ENCODE measurements around the gene MAPK11. TPM values are rescaled to one million over a fixed set of nuclear protein-coding genes. Genes with fewer than 3 reads are reported as not detected.

The MAPK11 gene
- total and polyA plus RNA-seq, 2 donors (not counting 1 experiment from before 2014, with no cell fraction given), result 8.1 to 9.9 TPM

GRCh38 chr22:50308986-50309600 is 38.9 kb upstream of the MAPK11 start:
- DNase-seq (no peak), ATAC-seq (ENCODE audit: low read depth) (no peak)
- H3K4me2 ChIP-seq (replicated peaks; ENCODE audit: low read depth, low read length, poor library complexity, severe bottlenecking), result peak overlapping the region; percentile 48
- H3K27ac Mint-ChIP-seq, result peak overlapping the region; percentile 87
- peaks cover 31% of the 10 kb centered on the region for H3K4me1 Mint-ChIP-seq
- H3K79me2 ChIP-seq (ENCODE audit: control insufficient read depth, insufficient read depth, low read length), result no peaks in the 10 kb centered on the region
- peaks cover 5% of the 10 kb centered on the region for H3K27me3 Mint-ChIP-seq
- ChIA-PET CTCF (interaction anchor here (1.2 kb wide), 1 partner anchor 15 kb away, joined by 4 read pairs; no protein-coding TSS in a partner anchor), POLR2A (interaction anchor here (0.7 kb wide), 1 partner anchor 466 kb away, joined by 5 read pairs; no protein-coding TSS in a partner anchor)
- no peaks in the 10 kb centered on the region for H4K20me1 ChIP-seq (ENCODE audit: control insufficient read depth, insufficient read depth, low read length, poor library complexity, severe bottlenecking)
- H3K9ac ChIP-seq (ENCODE audit: low read length), result no peak overlapping the region
- H2AFZ ChIP-seq (ENCODE audit: insufficient read depth, low read depth, low read length, poor library complexity, severe bottlenecking), result no peak overlapping the region
- H3K9me3 Mint-ChIP-seq (ENCODE audit: insufficient read depth), result no peaks in the 10 kb centered on the region
- no peak overlapping the region for H3K27ac ChIP-seq (ENCODE audit: low read length in 2 of 2)
- 42% methylated on average over 7 of the region's 9 CpGs for WGBS (ENCODE audit: insufficient coverage)
- no peak overlapping the region for H3K4me3 ChIP-seq (ENCODE audit: control extremely low read depth in 1 of 5, extremely low read depth in 1 of 5, insufficient read depth in 1 of 5, low read depth in 2 of 5, low read length in 4 of 5)
- TF ChIP-seq CTCF (IDR thresholded peaks at IDR 0.05), result no peak
- no peak for TF ChIP-seq EZH2 (IDR thresholded peaks at IDR 0.05; ENCODE audit: borderline replicate concordance, insufficient read depth, low read depth, low read length, poor library complexity, severe bottlenecking)
- peaks cover 0 to 6% (median 0%) of the 10 kb centered on the region in 3 donors for H3K9me3 ChIP-seq (ENCODE audit: control extremely low read depth in 1 of 3, control insufficient read depth in 2 of 3, insufficient read depth in 1 of 3, low read length in 2 of 3)
- H3K27me3 ChIP-seq (replicated peaks in 1 of 4; ENCODE audit: control extremely low read depth in 1 of 4, control insufficient read depth in 3 of 4, insufficient read depth in 4 of 4, low read length in 3 of 4), result peaks cover 0 to 28% (median 7%) of the 10 kb centered on the region in 4 experiments
- no peaks in the 10 kb centered on the region for H3K36me3 ChIP-seq (replicated peaks in 1 of 2; ENCODE audit: control extremely low read depth in 1 of 2, control insufficient read depth in 1 of 2, extremely low read depth in 1 of 2, insufficient read depth in 2 of 2, low read length in 1 of 2)
- H3K4me3 Mint-ChIP-seq, result peak overlapping the region; percentile 78
- H3K4me1 ChIP-seq (ENCODE audit: control insufficient read depth in 2 of 2, insufficient read depth in 2 of 2, low read length in 2 of 2), result peaks cover 53 to 70% of the 10 kb centered on the region in 2 donors
- intact Hi-C loops (cut with micrococcal nuclease), result no loop called here

- 23% methylated on average over 5 of the region's 7 CpGs for WGBS (ENCODE audit: insufficient coverage)
- no peak overlapping the region for H3K9ac ChIP-seq (ENCODE audit: low read length)
- H2AFZ ChIP-seq (ENCODE audit: insufficient read depth, low read depth, low read length, poor library complexity, severe bottlenecking), result no peak overlapping the region
- ATAC-seq (ENCODE audit: low read depth) (no peak), DNase-seq (no peak)
- no peak for TF ChIP-seq CTCF (IDR thresholded peaks at IDR 0.05)
- TF ChIP-seq EZH2 (IDR thresholded peaks at IDR 0.05; ENCODE audit: borderline replicate concordance, insufficient read depth, low read depth, low read length, poor library complexity, severe bottlenecking), result no peak
- Mint-ChIP-seq H3K4me1 (peaks cover 31% of the 10 kb centered on the region), H3K27me3 (peaks cover 5% of the 10 kb centered on the region), H3K9me3 (ENCODE audit: insufficient read depth) (no peaks in the 10 kb centered on the region), H3K27ac (peak overlapping the region; percentile 87), H3K4me3 (peak overlapping the region; percentile 78)
- POLR2A ChIA-PET, result no interaction called here
- H3K4me1 ChIP-seq (ENCODE audit: control insufficient read depth in 2 of 2, insufficient read depth in 2 of 2, low read length in 2 of 2), result peaks cover 53 to 70% of the 10 kb centered on the region in 2 donors
- no peaks in the 10 kb centered on the region for H3K36me3 ChIP-seq (replicated peaks in 1 of 2; ENCODE audit: control extremely low read depth in 1 of 2, control insufficient read depth in 1 of 2, extremely low read depth in 1 of 2, insufficient read depth in 2 of 2, low read length in 1 of 2)
- CTCF ChIA-PET, result no interaction called here
- H3K27me3 ChIP-seq (replicated peaks in 1 of 4; ENCODE audit: control extremely low read depth in 1 of 4, control insufficient read depth in 3 of 4, insufficient read depth in 4 of 4, low read length in 3 of 4), result peaks cover 0 to 28% (median 7%) of the 10 kb centered on the region in 4 experiments
- no peak overlapping the region for H3K4me3 ChIP-seq (ENCODE audit: control extremely low read depth in 1 of 5, extremely low read depth in 1 of 5, insufficient read depth in 1 of 5, low read depth in 2 of 5, low read length in 4 of 5)
- no peaks in the 10 kb centered on the region for H3K79me2 ChIP-seq (ENCODE audit: control insufficient read depth, insufficient read depth, low read length)
- peak overlapping the region; percentile 48 for H3K4me2 ChIP-seq (replicated peaks; ENCODE audit: low read depth, low read length, poor library complexity, severe bottlenecking)
- intact Hi-C loops (cut with micrococcal nuclease), result no loop called here
- H4K20me1 ChIP-seq (ENCODE audit: control insufficient read depth, insufficient read depth, low read length, poor library complexity, severe bottlenecking), result no peaks in the 10 kb centered on the region
- H3K9me3 ChIP-seq (ENCODE audit: control extremely low read depth in 1 of 3, control insufficient read depth in 2 of 3, insufficient read depth in 1 of 3, low read length in 2 of 3), result peaks cover 0 to 6% (median 0%) of the 10 kb centered on the region in 3 donors
- H3K27ac ChIP-seq (ENCODE audit: low read length in 2 of 2), result no peak overlapping the region
These were observed 38.4 kb upstream of the MAPK11 start for GRCh38 chr22:50308597-50308935.

Data from B cell (primary cell).